Brain microvascular endothelial cell (primary cell): ENCODE results near the gene YAE1.

Experiments
- DNase-seq: peaks from one replicate; pipeline ENCODE4 v3.0.0-alpha.2; 2020
- H3K27ac ChIP-seq: fragments of 250-450 bp; sonication (Bioruptor Pico); 2 replicates; pipeline ENCODE4 v1.5.1; 2020; ENCODE audit warnings: mild to moderate bottlenecking, moderate library complexity
- H3K27me3 ChIP-seq: fragments of 250-450 bp; sonication (Bioruptor Pico); replicated peaks from 2 replicates; pipeline ENCODE4 v1.5.1; 2020; ENCODE audit warnings: mild to moderate bottlenecking
- H3K36me3 ChIP-seq: fragments of 250-450 bp; sonication (Bioruptor Pico); replicated peaks from 2 replicates; pipeline ENCODE4 v1.5.1; 2020; ENCODE audit warnings: mild to moderate bottlenecking
- H3K4me3 ChIP-seq: 2 replicates; pipeline ENCODE4 v1.5.1; 2011; ENCODE audit warnings: low read depth, mild to moderate bottlenecking, control low read depth, low read length, moderate library complexity
- CTCF ChIP-seq: IDR thresholded peaks from 2 replicates; pipeline ENCODE4 v1.5.1; 2011; ENCODE audit warnings: low read depth, mild to moderate bottlenecking, moderate library complexity, low read length, control low read depth, inconsistent platforms; ENCODE audit errors: missing control alignments
- in situ Hi-C: cut with HindIII; loops from 2 replicates; pipeline ENCODE4 v1.10.0; 2017; ENCODE audit warnings: low sequenced_read_pairs, low pct_ligation_motif_present

Gene YAE1

GRCh38 chr7:39594988-39595620 is 28.9 kb downstream of the YAE1 start:
- Histone ChIP-seq H3K4me3 (no peak overlapping the region), H3K36me3 (no peaks in the 10 kb centered on the region), H3K27me3 (no peaks in the 10 kb centered on the region), H3K27ac (no peak overlapping the region)
- DNase-seq, result peak; percentile 47
- no peak for TF ChIP-seq CTCF
- in situ Hi-C loops, result loop anchor here (25.0 kb wide), 1 partner anchor 142 kb away; no protein-coding TSS in a partner anchor

- Histone ChIP-seq H3K27ac (no peak overlapping the region), H3K27me3 (no peaks in the 10 kb centered on the region), H3K4me3 (no peak overlapping the region), H3K36me3 (no peaks in the 10 kb centered on the region)
- TF ChIP-seq CTCF, result no peak
- DNase-seq, result no peak
- in situ Hi-C loops, result no loop called here
These were observed 36.1 kb downstream of the YAE1 start for GRCh38 chr7:39602351-39602750.

- no peak for TF ChIP-seq CTCF
- Histone ChIP-seq H3K4me3 (no peak overlapping the region), H3K27ac (no peak overlapping the region), H3K27me3 (no peaks in the 10 kb centered on the region), H3K36me3 (no peaks in the 10 kb centered on the region)
- in situ Hi-C loops, result no loop called here
- no peak for DNase-seq
These were observed 37.7 kb downstream of the YAE1 start for GRCh38 chr7:39603924-39604323.

- in situ Hi-C loops, result no loop called here
- DNase-seq, result no peak
These were observed 38.9 kb downstream of the YAE1 start for GRCh38 chr7:39605087-39605486.

GRCh38 chr7:39606352-39606751 is 40.1 kb downstream of the YAE1 start:
- no peak overlapping the region for H3K4me3 ChIP-seq
- in situ Hi-C loops, result no loop called here
- no peaks in the 10 kb centered on the region for H3K36me3 ChIP-seq
- H3K27ac ChIP-seq, result no peak overlapping the region
- no peaks in the 10 kb centered on the region for H3K27me3 ChIP-seq
- DNase-seq, result no peak
- TF ChIP-seq CTCF, result no peak

More at GRCh38 chr7:39605087-39605486, 38.9 kb downstream of the YAE1 start:
- no peaks in the 10 kb centered on the region for H3K27me3 ChIP-seq
- H3K36me3 ChIP-seq, result no peaks in the 10 kb centered on the region
- H3K27ac ChIP-seq, result no peak overlapping the region
- H3K4me3 ChIP-seq, result no peak overlapping the region
- no peak for TF ChIP-seq CTCF

DNA sequence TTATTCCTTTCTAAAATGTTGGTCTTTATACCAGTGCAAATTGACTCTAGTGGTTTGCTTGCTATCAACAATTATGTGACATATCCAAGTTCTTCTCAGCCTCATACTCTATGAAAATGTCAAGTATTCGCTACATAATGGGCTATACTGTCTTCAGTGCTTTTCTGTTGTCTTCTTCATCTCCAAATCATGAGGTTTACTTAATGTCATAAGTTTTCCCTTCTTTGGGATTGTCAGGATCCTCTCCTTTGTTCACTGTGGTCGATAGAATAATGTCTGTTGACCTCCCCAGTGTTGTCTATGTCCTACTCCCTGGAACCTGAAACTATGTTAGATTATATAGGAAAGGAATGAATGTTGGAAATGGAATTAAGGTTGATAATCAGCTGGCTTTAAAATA is 40.7 kb downstream of the YAE1 start:
- H3K4me3 ChIP-seq, result no peak overlapping the region
- no peak overlapping the region for H3K27ac ChIP-seq
- no peak for TF ChIP-seq CTCF

More for the DNA sequence above, 40.7 kb downstream of the YAE1 start:
- no peaks in the 10 kb centered on the region for H3K36me3 ChIP-seq
- H3K27me3 ChIP-seq, result no peaks in the 10 kb centered on the region
- DNase-seq, result no peak
- in situ Hi-C loops, result no loop called here
